Progenitor cell of endocrine pancreas (in vitro differentiated cells): ENCODE results near the gene HBG2. TPM values are rescaled to one million over a fixed set of nuclear protein-coding genes. Genes with fewer than 3 reads are reported as not detected.
"Not testable (repeated sequence)": the region's sequence is repeated elsewhere in the genome, so short reads cannot be mapped to it uniquely, and the experiment has no call there.

ENCODE experiments used
- DNase-seq: peaks from one replicate; pipeline ENCODE4 v3.0.0; 2021; ENCODE audit warnings: low spot score; ENCODE audit not compliant: unreplicated experiment
- H3K27ac Mint-ChIP-seq: 2 replicates; pipeline ENCODE4 v1.8.0; 2021; ENCODE audit warnings: mild to moderate bottlenecking, moderate library complexity, mixed read lengths
- H3K27me3 Mint-ChIP-seq: 2 replicates; pipeline ENCODE4 v1.8.0; 2021; ENCODE audit warnings: mixed read lengths
- H3K36me3 Mint-ChIP-seq: 2 replicates; pipeline ENCODE4 v1.8.0; 2022; ENCODE audit warnings: mixed read lengths; ENCODE audit not compliant: insufficient read depth
- H3K4me1 Mint-ChIP-seq: 2 replicates; pipeline ENCODE4 v1.8.0; 2021; ENCODE audit warnings: low read depth, mixed read lengths
- H3K4me3 Mint-ChIP-seq: 2 replicates; pipeline ENCODE4 v1.8.0; 2021; ENCODE audit warnings: low read depth, mild to moderate bottlenecking, moderate library complexity, mixed read lengths
- H3K9me3 Mint-ChIP-seq: 2 replicates; pipeline ENCODE4 v1.8.0; 2021; ENCODE audit warnings: low read depth, mixed read lengths
- CTCF ChIP-seq: fragments of 200-600 bp; sonication (generic); IDR thresholded peaks from one replicate; pipeline ENCODE4 v1.5.0; 2021; ENCODE audit warnings: antibody characterized with exemption, mild to moderate bottlenecking; ENCODE audit not compliant: unreplicated experiment
- total RNA-seq: library from RNA; stranded (reverse); gene quantifications from 2 replicates; pipeline ENCODE4 v1.2.1, GENCODE V29; 2021

The HBG2 gene
- total RNA-seq, 1 donor from 2014 or later = not detected

- H3K9me3 Mint-ChIP-seq = no peaks in the 10 kb centered on the region
- H3K27me3 Mint-ChIP-seq = no peaks in the 10 kb centered on the region
- H3K36me3 Mint-ChIP-seq = no peaks in the 10 kb centered on the region
- DNase-seq = no peak
- H3K4me1 Mint-ChIP-seq = no peaks in the 10 kb centered on the region
- no peak for TF ChIP-seq CTCF
- H3K4me3 Mint-ChIP-seq = no peak overlapping the region
- no peak overlapping the region for H3K27ac Mint-ChIP-seq
These were observed 12.0 kb upstream of the HBG2 start for GRCh38 chr11:5266609-5267008.

GRCh38 chr11:5265832-5266231 lies 11.3 kb upstream of the HBG2 start:
- Mint-ChIP-seq H3K4me1 (no peaks in the 10 kb centered on the region), H3K27ac (no peak overlapping the region), H3K27me3 (no peaks in the 10 kb centered on the region), H3K36me3 (no peaks in the 10 kb centered on the region), H3K4me3 (no peak overlapping the region), H3K9me3 (peaks cover 6% of the 10 kb centered on the region)
- no peak for DNase-seq
- no peak for TF ChIP-seq CTCF

- no peaks in the 10 kb centered on the region for H3K36me3 Mint-ChIP-seq
- TF ChIP-seq CTCF = no peak
- H3K4me1 Mint-ChIP-seq = peaks cover 7% of the 10 kb centered on the region
- H3K27ac Mint-ChIP-seq = no peak overlapping the region
- no peak for DNase-seq
- peaks cover 6% of the 10 kb centered on the region for H3K9me3 Mint-ChIP-seq
- no peak overlapping the region for H3K4me3 Mint-ChIP-seq
- no peaks in the 10 kb centered on the region for H3K27me3 Mint-ChIP-seq
These were observed 4.1 kb upstream of the HBG2 start for GRCh38 chr11:5258543-5259262.

GRCh38 chr11:5257296-5257695 lies 2.7 kb upstream of the HBG2 start:
- no peak overlapping the region for H3K27ac Mint-ChIP-seq
- no peak overlapping the region for H3K4me3 Mint-ChIP-seq
- peaks cover 6% of the 10 kb centered on the region for H3K27me3 Mint-ChIP-seq
- no peak for TF ChIP-seq CTCF
- no peak for DNase-seq
- peaks cover 7% of the 10 kb centered on the region for H3K4me1 Mint-ChIP-seq
- peaks cover 6% of the 10 kb centered on the region for H3K9me3 Mint-ChIP-seq
- H3K36me3 Mint-ChIP-seq = no peaks in the 10 kb centered on the region

DNA sequence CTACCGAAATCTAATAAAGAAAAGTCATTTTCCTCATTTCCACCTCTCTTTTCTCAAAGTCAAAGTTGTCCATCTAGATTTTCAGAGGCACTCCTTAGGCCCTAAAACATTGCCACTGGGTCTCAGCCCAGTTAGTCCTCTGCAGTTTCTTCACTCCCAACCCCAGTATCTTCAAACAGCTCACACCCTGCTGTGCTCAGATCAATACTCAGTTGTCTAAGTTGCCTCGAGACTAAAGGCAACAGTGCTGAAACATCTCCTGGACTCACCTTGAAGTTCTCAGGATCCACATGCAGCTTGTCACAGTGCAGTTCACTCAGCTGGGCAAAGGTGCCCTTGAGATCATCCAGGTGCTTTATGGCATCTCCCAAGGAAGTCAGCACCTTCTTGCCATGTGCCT lies 558 bp downstream of the HBG2 start:
- H3K27me3 Mint-ChIP-seq, H3K27ac Mint-ChIP-seq, H3K36me3 Mint-ChIP-seq, H3K4me3 Mint-ChIP-seq, H3K9me3 Mint-ChIP-seq, DNase-seq, H3K4me1 Mint-ChIP-seq: not testable (repeated sequence)

- not testable (repeated sequence) for H3K36me3 Mint-ChIP-seq, H3K27me3 Mint-ChIP-seq, H3K4me1 Mint-ChIP-seq, H3K27ac Mint-ChIP-seq, H3K4me3 Mint-ChIP-seq, H3K9me3 Mint-ChIP-seq, DNase-seq
These were observed 1.1 kb downstream of the HBG2 start for GRCh38 chr11:5253440-5253839.
